ENCODE data around the gene PROZ. TPM values are rescaled to one million over a fixed set of nuclear protein-coding genes. Genes with fewer than 3 reads are reported as not detected.

Gene PROZ
- total and polyA plus RNA-seq, 12 donors, result 0.03 to 0.20 TPM; not detected in 10

DNA sequence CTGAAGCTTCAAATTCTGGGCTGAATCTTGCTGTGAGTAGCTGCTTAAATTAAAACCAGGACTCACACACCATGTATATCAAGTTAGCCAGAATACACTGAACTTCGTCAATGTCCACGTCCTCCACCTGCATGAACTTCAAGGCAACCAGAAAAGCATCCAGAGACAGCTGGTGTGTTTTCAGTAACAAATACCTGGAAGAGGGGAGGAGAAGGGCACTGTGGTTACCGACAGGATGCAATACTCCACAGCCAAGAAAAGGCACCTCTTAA, 20.4 kb downstream of the PROZ start:
- DNase-seq (no peak), ATAC-seq (peak in 1 of 8 donors; percentile 8)
- no peaks in the 10 kb centered on the region for H3K9me3 ChIP-seq
- peaks cover 0 to 97% (median 69%) of the 10 kb centered on the region in 9 donors for H3K36me3 ChIP-seq
- H3K27ac ChIP-seq, result peak overlapping the region in 5 of 10 donors; percentile 29 to 55 (median 37)
- intact Hi-C loops (cut with DNase I), result no loop called here
- peaks cover 0 to 33% (median 21%) of the 10 kb centered on the region in 9 donors for H3K4me1 ChIP-seq
- 41 to 57% methylated on average over 3 of the region's 3 CpGs for WGBS, 2 donors
- no peaks in the 10 kb centered on the region for H3K27me3 ChIP-seq
- no peak overlapping the region for H3K4me3 ChIP-seq
- TF ChIP-seq CTCF (IDR thresholded peaks at IDR 0.05), result no peak

- H3K9me3 ChIP-seq, result no peaks in the 10 kb centered on the region
- peak in 1 of 2 donors; percentile 21 for DNase-seq
- H3K4me3 ChIP-seq, result no peak overlapping the region
- TF ChIP-seq CTCF (IDR thresholded peaks at IDR 0.05), result no peak
- H3K4me1 ChIP-seq, result peaks cover 0 to 37% (median 21%) of the 10 kb centered on the region in 9 donors
- intact Hi-C loops (cut with DNase I), result no loop called here
- H3K27me3 ChIP-seq, result no peaks in the 10 kb centered on the region
- 67 to 70% methylated on average over 28 of the region's 28 CpGs for WGBS, 2 donors
- H3K27ac ChIP-seq, result peak overlapping the region in 7 of 10 donors; percentile 20 to 55 (median 35)
- ATAC-seq, result peak; percentile 38 to 81 (median 58)
- peaks cover 0 to 100% (median 69%) of the 10 kb centered on the region in 9 donors for H3K36me3 ChIP-seq
These were observed 21.2 kb downstream of the PROZ start for GRCh38 chr13:113179374-113180230.

DNA sequence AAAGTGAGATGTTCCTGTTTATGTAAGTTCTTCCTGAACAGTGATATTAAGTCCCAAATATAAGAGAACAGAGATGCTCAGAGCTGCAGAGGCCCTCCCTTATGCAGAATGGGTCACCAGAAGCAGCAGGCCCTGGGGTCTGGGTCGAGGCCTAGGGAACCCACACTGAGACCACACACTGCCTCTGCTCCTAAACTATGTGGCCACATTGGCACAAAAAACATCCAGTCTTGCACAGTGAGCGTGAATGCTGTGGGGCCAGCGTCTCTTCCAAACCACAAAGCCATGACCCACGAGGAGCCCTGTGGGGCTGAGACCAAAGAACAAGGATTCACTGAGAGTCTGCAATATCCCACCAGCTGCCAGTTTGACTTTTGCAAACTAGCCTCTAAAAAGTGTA, 23.6 kb downstream of the PROZ start:
- peaks cover 0 to 88% (median 48%) of the 10 kb centered on the region in 9 donors for H3K36me3 ChIP-seq
- no peaks in the 10 kb centered on the region for H3K27me3 ChIP-seq
- no peaks in the 10 kb centered on the region for H3K9me3 ChIP-seq
- DNase-seq, result no peak
- WGBS, 2 donors, result 95 to 96% methylated on average over 4 of the region's 4 CpGs
- H3K4me1 ChIP-seq, result peaks cover 3 to 43% (median 21%) of the 10 kb centered on the region in 9 donors
- no peak for ATAC-seq
- no peak overlapping the region for H3K4me3 ChIP-seq
- H3K27ac ChIP-seq, result no peak overlapping the region
- intact Hi-C loops (cut with DNase I), result no loop called here
- no peak for TF ChIP-seq CTCF (IDR thresholded peaks at IDR 0.05)

GRCh38 chr13:113183450-113184129, 25.1 kb downstream of the PROZ start:
- intact Hi-C loops (cut with DNase I), result no loop called here
- ATAC-seq, result no peak
- peaks cover 0 to 82% (median 34%) of the 10 kb centered on the region in 9 donors for H3K36me3 ChIP-seq
- peaks cover 5 to 44% (median 20%) of the 10 kb centered on the region in 9 donors for H3K4me1 ChIP-seq
- H3K4me3 ChIP-seq, result no peak overlapping the region
- no peaks in the 10 kb centered on the region for H3K27me3 ChIP-seq
- no peak for TF ChIP-seq CTCF (IDR thresholded peaks at IDR 0.05)
- 88 to 91% methylated on average over 14 of the region's 14 CpGs for WGBS, 2 donors
- no peak overlapping the region for H3K27ac ChIP-seq
- no peaks in the 10 kb centered on the region for H3K9me3 ChIP-seq
- no peak for DNase-seq
